Measurements from ENCODE around the gene SLC16A2. TPM values are rescaled to one million over a fixed set of nuclear protein-coding genes. Genes with fewer than 3 reads are reported as not detected.
"Not testable (repeated sequence)": the region's sequence is repeated elsewhere in the genome, so short reads cannot be mapped to it uniquely, and the experiment has no call there.

SLC16A2 gene
- total RNA-seq, 2 experiments from 2014 or later = not detected

GRCh38 chrX:74449322-74449936 is 28.1 kb downstream of the SLC16A2 start:
- no peak for DNase-seq
- POLR2A ChIA-PET = no interaction called here
- no peak overlapping the region for H3K27ac Mint-ChIP-seq
- no peaks in the 10 kb centered on the region for H3K4me1 Mint-ChIP-seq (ENCODE audit: low read depth)
- no peak for ATAC-seq
- no peak overlapping the region for H3K4me3 Mint-ChIP-seq
- H3K27me3 Mint-ChIP-seq (ENCODE audit: low read depth) = no peaks in the 10 kb centered on the region
- CTCF ChIA-PET = no interaction called here
- H3K9me3 Mint-ChIP-seq (ENCODE audit: insufficient read depth) = no peaks in the 10 kb centered on the region
- H3K36me3 Mint-ChIP-seq (ENCODE audit: low read depth) = no peaks in the 10 kb centered on the region

GRCh38 chrX:74449937-74450330 is 28.6 kb downstream of the SLC16A2 start:
- H3K9me3 Mint-ChIP-seq (ENCODE audit: insufficient read depth) = no peaks in the 10 kb centered on the region
- POLR2A ChIA-PET = no interaction called here
- ATAC-seq (no peak), DNase-seq (no peak)
- H3K4me1 Mint-ChIP-seq (ENCODE audit: low read depth) = no peaks in the 10 kb centered on the region
- H3K27me3 Mint-ChIP-seq (ENCODE audit: low read depth) = no peaks in the 10 kb centered on the region
- no peaks in the 10 kb centered on the region for H3K36me3 Mint-ChIP-seq (ENCODE audit: low read depth)
- CTCF ChIA-PET = no interaction called here
- no peak overlapping the region for H3K4me3 Mint-ChIP-seq
- no peak overlapping the region for H3K27ac Mint-ChIP-seq

- POLR2A ChIA-PET = no interaction called here
- no peak for ATAC-seq
- CTCF ChIA-PET = no interaction called here
- Mint-ChIP-seq H3K36me3 (ENCODE audit: low read depth) (no peaks in the 10 kb centered on the region), H3K9me3 (ENCODE audit: insufficient read depth) (no peaks in the 10 kb centered on the region), H3K4me1 (ENCODE audit: low read depth) (no peaks in the 10 kb centered on the region), H3K27me3 (ENCODE audit: low read depth) (no peaks in the 10 kb centered on the region), H3K4me3 (no peak overlapping the region), H3K27ac (no peak overlapping the region)
- DNase-seq = no peak
Observed at GRCh38 chrX:74450803-74451449, 29.6 kb downstream of the SLC16A2 start.

GRCh38 chrX:74451450-74452198 is 30.3 kb downstream of the SLC16A2 start:
- Mint-ChIP-seq H3K36me3 (ENCODE audit: low read depth) (no peaks in the 10 kb centered on the region), H3K27ac (no peak overlapping the region), H3K4me3 (no peak overlapping the region), H3K9me3 (ENCODE audit: insufficient read depth) (no peaks in the 10 kb centered on the region), H3K4me1 (ENCODE audit: low read depth) (no peaks in the 10 kb centered on the region), H3K27me3 (ENCODE audit: low read depth) (no peaks in the 10 kb centered on the region)
- no peak for ATAC-seq
- POLR2A ChIA-PET = no interaction called here
- no peak for DNase-seq
- CTCF ChIA-PET = no interaction called here

- no peaks in the 10 kb centered on the region for H3K27me3 Mint-ChIP-seq (ENCODE audit: low read depth)
- no peak for DNase-seq
- H3K4me1 Mint-ChIP-seq (ENCODE audit: low read depth) = no peaks in the 10 kb centered on the region
- H3K36me3 Mint-ChIP-seq (ENCODE audit: low read depth) = no peaks in the 10 kb centered on the region
- no peak overlapping the region for H3K4me3 Mint-ChIP-seq
- ChIA-PET POLR2A (no interaction called here), CTCF (no interaction called here)
- no peaks in the 10 kb centered on the region for H3K9me3 Mint-ChIP-seq (ENCODE audit: insufficient read depth)
- no peak overlapping the region for H3K27ac Mint-ChIP-seq
- no peak for ATAC-seq
Observed at GRCh38 chrX:74452199-74452481, 30.8 kb downstream of the SLC16A2 start.

GRCh38 chrX:74453178-74453577 is 31.9 kb downstream of the SLC16A2 start:
- CTCF ChIA-PET = no interaction called here
- DNase-seq = no peak
- Mint-ChIP-seq H3K4me1 (ENCODE audit: low read depth) (no peaks in the 10 kb centered on the region), H3K27me3 (ENCODE audit: low read depth) (no peaks in the 10 kb centered on the region), H3K27ac (no peak overlapping the region), H3K9me3 (ENCODE audit: insufficient read depth) (no peaks in the 10 kb centered on the region), H3K36me3 (ENCODE audit: low read depth) (no peaks in the 10 kb centered on the region), H3K4me3 (no peak overlapping the region)
- ATAC-seq = no peak
- POLR2A ChIA-PET = no interaction called here

- ATAC-seq; H3K27me3 Mint-ChIP-seq (ENCODE audit: low read depth); H3K36me3 Mint-ChIP-seq (ENCODE audit: low read depth); H3K4me1 Mint-ChIP-seq (ENCODE audit: low read depth); H3K9me3 Mint-ChIP-seq (ENCODE audit: insufficient read depth); H3K27ac Mint-ChIP-seq; H3K4me3 Mint-ChIP-seq; CTCF ChIA-PET; DNase-seq; POLR2A ChIA-PET: not testable (repeated sequence)
Observed at GRCh38 chrX:74454233-74454632, 32.9 kb downstream of the SLC16A2 start.

GRCh38 chrX:74458736-74459135 is 37.4 kb downstream of the SLC16A2 start:
- Mint-ChIP-seq H3K27me3 (ENCODE audit: low read depth) (no peaks in the 10 kb centered on the region), H3K4me1 (ENCODE audit: low read depth) (no peaks in the 10 kb centered on the region), H3K9me3 (ENCODE audit: insufficient read depth) (no peaks in the 10 kb centered on the region), H3K4me3 (no peak overlapping the region), H3K36me3 (ENCODE audit: low read depth) (no peaks in the 10 kb centered on the region), H3K27ac (no peak overlapping the region)
- DNase-seq (no peak), ATAC-seq (no peak)
- POLR2A ChIA-PET = no interaction called here
- CTCF ChIA-PET = no interaction called here

- no peak overlapping the region for H3K4me3 Mint-ChIP-seq
- DNase-seq (no peak), ATAC-seq (no peak)
- no peak overlapping the region for H3K27ac Mint-ChIP-seq
- ChIA-PET CTCF (no interaction called here), POLR2A (no interaction called here)
- H3K9me3 Mint-ChIP-seq (ENCODE audit: insufficient read depth) = no peaks in the 10 kb centered on the region
- no peaks in the 10 kb centered on the region for H3K36me3 Mint-ChIP-seq (ENCODE audit: low read depth)
- H3K4me1 Mint-ChIP-seq (ENCODE audit: low read depth) = no peaks in the 10 kb centered on the region
- H3K27me3 Mint-ChIP-seq (ENCODE audit: low read depth) = no peaks in the 10 kb centered on the region
Observed at GRCh38 chrX:74461384-74461783, 40.1 kb downstream of the SLC16A2 start.

- H3K4me1 Mint-ChIP-seq (ENCODE audit: low read depth) = no peaks in the 10 kb centered on the region
- no peak overlapping the region for H3K27ac Mint-ChIP-seq
- H3K9me3 Mint-ChIP-seq (ENCODE audit: insufficient read depth) = no peaks in the 10 kb centered on the region
- no peak for ATAC-seq
- CTCF ChIA-PET = no interaction called here
- H3K4me3 Mint-ChIP-seq = no peak overlapping the region
- DNase-seq = no peak
- POLR2A ChIA-PET = no interaction called here
- no peaks in the 10 kb centered on the region for H3K36me3 Mint-ChIP-seq (ENCODE audit: low read depth)
- H3K27me3 Mint-ChIP-seq (ENCODE audit: low read depth) = no peaks in the 10 kb centered on the region
Observed at GRCh38 chrX:74464722-74465121, 43.4 kb downstream of the SLC16A2 start.

- Mint-ChIP-seq H3K36me3 (ENCODE audit: low read depth) (no peaks in the 10 kb centered on the region), H3K4me3 (no peak overlapping the region), H3K9me3 (ENCODE audit: insufficient read depth) (no peaks in the 10 kb centered on the region), H3K4me1 (ENCODE audit: low read depth) (no peaks in the 10 kb centered on the region), H3K27ac (no peak overlapping the region), H3K27me3 (ENCODE audit: low read depth) (no peaks in the 10 kb centered on the region)
- ChIA-PET CTCF (no interaction called here), POLR2A (no interaction called here)
- ATAC-seq (no peak), DNase-seq (no peak)
Observed at GRCh38 chrX:74465424-74465823, 44.1 kb downstream of the SLC16A2 start.

GRCh38 chrX:74467656-74468055 is 46.4 kb downstream of the SLC16A2 start:
- H3K27ac Mint-ChIP-seq = no peak overlapping the region
- CTCF ChIA-PET = no interaction called here
- H3K27me3 Mint-ChIP-seq (ENCODE audit: low read depth) = no peaks in the 10 kb centered on the region
- H3K9me3 Mint-ChIP-seq (ENCODE audit: insufficient read depth) = no peaks in the 10 kb centered on the region
- H3K4me3 Mint-ChIP-seq = no peak overlapping the region
- no peaks in the 10 kb centered on the region for H3K4me1 Mint-ChIP-seq (ENCODE audit: low read depth)
- no peaks in the 10 kb centered on the region for H3K36me3 Mint-ChIP-seq (ENCODE audit: low read depth)
- DNase-seq (no peak), ATAC-seq (no peak)
- POLR2A ChIA-PET = no interaction called here

- H3K36me3 Mint-ChIP-seq (ENCODE audit: low read depth); POLR2A ChIA-PET; DNase-seq; ATAC-seq; H3K4me1 Mint-ChIP-seq (ENCODE audit: low read depth); H3K27me3 Mint-ChIP-seq (ENCODE audit: low read depth); CTCF ChIA-PET; H3K27ac Mint-ChIP-seq; H3K4me3 Mint-ChIP-seq; H3K9me3 Mint-ChIP-seq (ENCODE audit: insufficient read depth): not testable (repeated sequence)
Observed at GRCh38 chrX:74473116-74473515, 51.8 kb downstream of the SLC16A2 start.

All from activated CD8-positive, alpha-beta T cell treated with anti-CD3 and anti-CD28 coated beads, Interleukin-2, amount 10 ng/mL, durations not matched to agents 7 days and 5 days (primary cell).